HG03565 (cell line): ENCODE measurements around the gene PGS1.

Source experiments
- ATAC-seq: cut with Tn5 transposase; IDR thresholded peaks from one replicate; pipeline ENCODE4 v1.9.1; 2021; ENCODE audit warnings: mild to moderate bottlenecking, moderate library complexity; ENCODE audit not compliant: unreplicated experiment

Gene PGS1

DNA sequence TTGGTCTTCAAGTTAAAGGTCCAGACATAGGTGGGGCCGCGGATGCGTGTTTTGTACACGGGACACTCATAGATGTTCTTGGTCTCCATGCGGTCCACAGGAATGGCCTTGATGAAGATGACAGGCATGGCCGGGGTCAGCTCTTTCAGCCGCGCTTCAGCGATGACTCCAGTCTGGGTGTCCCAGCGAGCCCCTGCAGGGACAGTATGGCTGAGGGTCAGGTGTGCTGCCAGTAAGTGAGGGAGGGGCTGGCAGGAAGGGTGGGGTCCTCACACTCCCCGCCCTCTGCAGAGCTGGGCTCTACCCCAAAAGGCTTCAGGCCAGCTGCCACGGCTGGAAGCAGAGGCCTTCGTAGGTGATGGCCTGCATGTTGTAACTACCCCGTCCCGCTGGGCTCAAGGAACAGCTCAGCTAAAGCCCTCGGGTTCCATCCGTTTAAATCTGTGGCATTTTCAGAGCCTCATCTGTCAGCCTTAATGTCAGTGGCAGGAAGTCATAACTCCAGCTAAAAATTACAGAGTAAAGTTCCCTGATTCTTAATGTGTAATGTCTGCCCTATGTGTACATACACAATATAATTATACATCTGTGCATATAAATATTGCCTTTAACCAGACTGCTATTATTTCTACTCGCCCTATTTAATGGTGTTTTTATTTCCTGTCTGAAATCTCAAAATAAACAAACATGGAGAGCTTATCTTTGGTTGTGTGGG is 45.7 kb downstream of the PGS1 start:
- no peak for ATAC-seq

DNA sequence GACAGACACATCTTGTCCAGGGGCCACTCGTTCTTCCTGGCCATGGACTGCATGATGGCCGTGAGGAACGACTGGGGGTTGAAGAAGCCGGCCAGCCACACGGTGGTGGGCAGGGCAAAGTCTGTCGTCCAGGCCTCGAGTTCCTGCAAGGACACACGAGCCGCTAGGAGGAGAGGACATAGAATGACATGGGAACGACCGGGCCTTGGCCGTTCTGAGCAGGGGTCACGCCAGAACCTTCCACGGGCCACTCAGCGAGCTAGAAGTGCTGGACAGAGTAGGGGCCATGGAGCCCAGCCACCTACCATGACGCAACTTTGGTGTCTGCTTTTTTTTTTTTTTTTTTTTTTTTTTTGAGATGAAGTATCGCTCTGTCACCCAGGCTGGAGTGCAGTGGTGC is 47.0 kb downstream of the PGS1 start:
- ATAC-seq, result no peak

DNA sequence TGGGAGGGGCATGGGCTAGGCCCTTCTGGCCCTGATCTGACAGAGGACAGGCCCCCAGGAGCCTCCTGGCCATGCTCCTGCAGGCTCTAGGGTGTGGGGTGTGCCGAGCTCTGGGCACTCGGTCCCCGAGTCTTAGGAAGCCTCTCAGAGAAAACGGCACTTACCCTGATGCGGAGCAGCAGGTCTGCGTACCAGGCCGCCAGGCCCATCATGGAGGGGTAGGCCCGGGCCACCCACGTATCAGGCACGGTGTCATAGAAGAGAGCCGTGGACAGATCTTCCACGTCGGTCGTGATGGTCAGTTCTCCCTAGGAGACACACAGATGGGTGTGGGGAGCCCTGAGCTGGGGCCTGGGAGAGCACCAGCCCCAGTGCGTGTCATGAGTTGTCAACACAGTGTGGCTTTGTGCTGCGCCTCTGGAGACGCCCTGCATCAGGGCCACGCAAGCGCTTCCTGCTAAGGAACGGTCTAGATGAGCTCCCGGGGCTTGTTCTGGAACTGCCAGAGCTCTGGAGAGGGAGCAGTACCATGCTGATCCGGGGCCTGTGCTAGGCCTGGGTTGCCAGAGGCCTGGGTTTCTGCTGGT is 47.9 kb downstream of the PGS1 start:
- ATAC-seq, result no peak

DNA sequence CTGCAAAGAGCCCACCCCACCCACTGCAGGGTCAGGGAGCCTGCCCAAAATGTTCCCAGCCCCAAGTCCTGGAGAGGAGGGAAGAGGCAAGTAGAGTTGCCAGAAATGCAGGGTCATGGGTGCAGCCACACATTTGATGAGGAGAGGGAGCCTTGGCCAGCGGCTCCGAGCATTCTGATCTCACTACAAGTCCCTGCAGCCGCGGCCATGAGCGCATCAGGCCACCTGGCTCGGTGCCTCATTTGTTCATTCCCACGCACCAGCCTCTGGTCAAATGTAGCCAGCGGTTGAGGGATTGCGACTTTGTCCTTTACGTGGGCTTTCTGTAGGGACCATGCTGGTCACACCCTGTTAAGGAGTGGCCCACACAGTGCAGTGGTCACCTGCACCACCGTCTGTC is 48.7 kb downstream of the PGS1 start:
- ATAC-seq, result no peak

DNA sequence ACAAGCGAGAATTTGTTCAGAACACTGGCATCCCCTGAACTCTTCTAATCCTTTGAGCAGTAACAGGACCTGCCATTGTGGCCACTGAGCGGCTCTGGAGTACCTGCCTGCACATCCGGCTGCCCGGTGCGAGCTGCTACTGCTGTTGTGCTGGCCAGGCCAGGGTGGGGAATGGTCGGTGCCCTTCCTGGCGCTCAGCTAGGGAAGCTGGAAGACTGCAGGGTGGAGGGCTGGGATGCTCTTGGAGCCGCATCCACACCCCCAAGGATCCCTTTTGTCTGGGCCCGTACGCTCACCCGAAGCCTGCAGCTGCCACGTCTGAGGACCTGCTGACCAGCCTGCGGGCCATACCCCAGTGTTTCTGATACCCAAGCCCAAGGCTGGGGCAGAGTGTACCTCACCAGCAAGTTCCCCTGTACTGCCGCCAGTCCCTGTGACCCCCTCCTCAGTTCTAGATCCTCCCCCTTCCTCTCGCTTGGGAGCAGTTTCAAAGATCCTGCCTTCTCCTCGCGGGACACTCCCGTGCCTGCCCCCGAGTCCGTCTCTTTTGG is 49.7 kb downstream of the PGS1 start:
- ATAC-seq, result no peak

DNA sequence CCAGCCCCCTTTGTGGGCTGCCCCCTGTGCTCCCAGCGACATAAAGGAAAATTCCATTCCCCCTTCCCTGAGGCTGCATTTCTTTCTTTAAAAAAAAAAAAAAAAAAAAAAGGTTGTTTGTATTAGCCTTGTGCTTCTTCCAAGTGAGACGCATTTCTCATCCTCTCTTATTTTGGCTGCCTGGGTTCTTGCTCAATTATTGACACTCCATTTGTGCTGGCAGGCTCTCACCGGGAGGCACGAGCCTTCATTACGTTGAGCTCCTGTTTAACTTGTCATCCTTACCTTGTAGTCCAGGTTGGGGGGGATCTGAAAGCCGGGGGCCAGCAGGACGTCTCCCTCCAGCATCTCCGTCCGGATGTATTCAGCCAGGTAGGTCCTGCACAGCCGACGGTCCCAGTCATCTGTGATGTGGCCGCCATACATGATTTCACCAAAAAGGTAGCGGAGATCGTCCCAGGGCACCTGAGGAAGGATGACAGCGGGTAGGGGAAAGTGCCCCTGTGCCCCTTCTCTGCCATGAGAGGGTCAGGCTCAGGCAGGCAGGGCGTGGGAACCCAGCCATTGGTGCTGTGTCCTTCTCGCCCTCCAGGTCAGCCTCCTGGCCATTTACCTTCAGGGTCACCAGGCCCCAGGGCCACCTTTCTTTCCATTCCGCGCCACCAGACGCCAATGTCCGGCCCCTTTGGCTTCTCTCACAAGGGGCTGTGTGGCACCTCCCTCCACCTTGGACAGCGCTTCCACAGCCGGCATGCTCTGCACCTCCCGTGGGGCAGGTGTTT is 50.6 kb downstream of the PGS1 start:
- ATAC-seq, result no peak

DNA sequence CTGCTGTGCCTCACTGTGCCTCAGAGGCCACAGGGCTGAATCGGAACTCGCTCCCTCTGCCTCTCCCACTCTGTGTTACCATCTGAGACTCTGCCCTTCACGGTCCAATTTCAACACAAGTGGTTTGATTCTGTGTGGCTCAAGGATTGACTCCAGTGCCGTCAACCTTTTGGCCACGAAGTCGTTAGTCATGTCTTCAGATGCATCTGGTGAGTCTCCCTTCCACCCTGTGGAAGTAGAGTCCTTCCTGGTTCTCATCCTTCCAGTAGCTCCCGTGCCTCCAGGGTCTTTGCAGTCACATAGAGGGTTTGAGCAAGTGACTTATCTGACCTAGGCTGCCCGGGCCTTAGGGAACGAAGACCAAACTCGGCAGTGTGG is 51.2 kb downstream of the PGS1 start:
- no peak for ATAC-seq

DNA sequence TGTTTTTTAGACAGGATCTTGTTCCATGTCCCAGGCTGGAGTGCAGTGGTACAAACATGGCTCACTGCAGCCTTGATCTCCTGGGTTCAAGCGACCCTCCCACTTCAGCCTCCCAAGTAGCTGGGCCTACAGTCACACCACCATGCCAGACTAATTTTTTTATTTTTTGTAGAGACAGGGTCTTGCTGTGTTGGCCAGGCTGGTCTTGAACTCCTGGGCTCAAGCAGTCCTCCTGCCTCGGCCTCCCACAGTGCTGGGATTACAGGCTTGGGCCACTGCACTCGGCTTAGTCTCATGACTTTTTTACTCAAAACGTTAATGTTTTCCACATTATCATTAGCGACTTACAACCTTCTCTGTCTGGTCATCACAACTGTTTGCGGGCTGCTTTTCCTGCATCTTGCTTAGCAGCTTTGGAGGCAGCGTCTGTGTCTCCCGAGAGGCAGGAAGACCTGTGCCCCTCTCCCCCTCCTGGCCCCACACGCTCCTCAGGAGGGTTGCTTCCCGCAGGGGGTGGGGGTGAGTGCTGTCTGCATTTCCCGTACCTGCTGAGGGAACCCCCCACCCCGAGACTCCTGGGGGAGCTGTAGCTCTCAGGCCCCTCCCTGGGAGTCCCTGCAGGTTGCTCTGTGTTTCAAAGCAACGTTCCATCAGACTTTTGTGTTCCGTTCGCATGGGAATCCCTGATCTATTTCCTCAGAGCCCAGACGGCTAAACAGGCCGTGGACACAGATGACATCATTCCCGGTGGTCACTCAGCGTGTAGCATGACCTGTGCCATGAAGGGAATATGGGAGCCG is 52.6 kb downstream of the PGS1 start:
- ATAC-seq, result no peak

DNA sequence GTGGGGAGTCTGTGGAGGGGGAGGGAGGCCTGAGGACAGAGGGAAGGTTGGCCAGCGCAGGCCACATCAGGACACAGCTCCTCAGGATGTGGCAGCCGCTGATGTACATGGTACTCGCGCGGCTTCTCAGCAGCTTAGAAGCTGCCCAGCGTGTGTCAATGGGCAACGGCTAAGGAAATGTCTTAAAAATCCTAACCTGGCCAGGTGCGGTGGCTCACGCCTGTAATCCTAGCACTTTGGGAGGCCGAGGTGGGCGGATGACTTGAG is 53.2 kb downstream of the PGS1 start:
- no peak for ATAC-seq

DNA sequence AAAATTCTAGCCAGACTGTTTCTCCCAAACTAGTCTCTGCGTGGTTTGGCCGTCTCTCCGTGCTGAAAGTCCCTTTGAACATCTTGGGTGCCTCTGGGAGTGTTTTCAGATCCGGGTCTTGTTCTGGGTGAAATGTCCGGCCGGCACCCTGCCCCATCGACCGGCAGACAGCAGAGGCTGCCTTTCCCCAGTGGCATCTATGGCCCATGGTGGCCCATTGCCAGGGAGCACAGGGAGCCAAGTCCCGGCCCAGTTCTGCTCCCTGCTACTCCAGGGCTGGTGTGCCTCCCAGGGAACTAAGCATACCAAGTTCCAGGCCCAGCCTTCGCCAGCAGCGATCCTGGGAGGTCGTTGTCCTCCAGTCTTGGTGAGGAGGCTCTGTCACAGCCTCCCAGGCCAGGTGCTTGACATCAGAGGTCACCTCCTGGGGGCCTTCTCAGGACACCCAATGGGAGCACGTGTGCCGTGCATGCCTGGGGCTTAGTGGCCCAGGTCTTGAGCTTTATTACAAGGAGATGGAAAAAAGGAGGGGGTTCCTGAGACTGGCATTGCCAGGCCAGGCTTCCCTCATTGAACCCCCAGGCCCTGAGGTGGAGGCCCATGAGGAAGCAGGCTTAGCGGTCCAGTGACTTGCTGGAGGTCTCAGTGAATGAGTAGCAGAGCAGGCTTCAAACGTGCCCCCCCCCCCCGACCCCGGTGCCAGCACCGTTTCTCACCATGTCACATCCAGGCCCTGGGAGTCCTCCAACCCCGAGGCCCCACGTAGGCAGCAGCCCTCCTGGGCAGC is 54.0 kb downstream of the PGS1 start:
- no peak for ATAC-seq

DNA sequence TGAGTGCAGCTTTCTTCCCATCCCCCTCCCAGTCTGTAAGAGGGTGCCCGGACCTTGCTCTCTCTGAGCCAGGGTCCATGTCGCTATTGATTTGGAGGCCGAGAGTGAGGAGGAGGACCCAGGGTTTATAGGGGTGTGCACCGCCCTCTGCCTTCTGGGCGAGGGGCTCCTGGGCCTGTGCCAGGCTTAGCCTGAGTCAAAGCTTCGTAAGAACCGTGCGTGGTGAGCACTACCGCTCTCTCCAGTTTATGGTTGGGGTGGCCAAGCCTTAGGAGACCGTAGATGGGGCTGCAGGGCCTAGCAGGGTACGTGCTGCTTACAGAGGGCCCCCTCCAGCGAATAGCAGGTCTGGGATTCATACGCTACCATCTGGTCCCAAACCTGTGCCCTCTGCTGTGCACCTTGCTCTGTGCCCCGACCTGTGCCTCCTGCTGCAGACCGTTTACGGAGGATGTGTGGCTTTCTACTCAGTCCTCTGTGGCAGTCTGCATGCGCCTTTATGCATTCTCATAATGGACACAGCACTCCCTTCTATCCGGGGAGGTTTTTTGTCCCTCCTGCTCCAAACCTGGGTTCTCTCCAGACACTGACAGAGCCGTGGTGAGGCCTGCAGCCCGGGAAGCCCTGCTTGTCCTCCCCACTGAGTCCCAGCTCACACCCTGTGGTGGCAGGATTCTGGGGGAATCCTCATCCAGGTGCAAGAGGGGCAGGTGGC is 54.7 kb downstream of the PGS1 start:
- no peak for ATAC-seq

DNA sequence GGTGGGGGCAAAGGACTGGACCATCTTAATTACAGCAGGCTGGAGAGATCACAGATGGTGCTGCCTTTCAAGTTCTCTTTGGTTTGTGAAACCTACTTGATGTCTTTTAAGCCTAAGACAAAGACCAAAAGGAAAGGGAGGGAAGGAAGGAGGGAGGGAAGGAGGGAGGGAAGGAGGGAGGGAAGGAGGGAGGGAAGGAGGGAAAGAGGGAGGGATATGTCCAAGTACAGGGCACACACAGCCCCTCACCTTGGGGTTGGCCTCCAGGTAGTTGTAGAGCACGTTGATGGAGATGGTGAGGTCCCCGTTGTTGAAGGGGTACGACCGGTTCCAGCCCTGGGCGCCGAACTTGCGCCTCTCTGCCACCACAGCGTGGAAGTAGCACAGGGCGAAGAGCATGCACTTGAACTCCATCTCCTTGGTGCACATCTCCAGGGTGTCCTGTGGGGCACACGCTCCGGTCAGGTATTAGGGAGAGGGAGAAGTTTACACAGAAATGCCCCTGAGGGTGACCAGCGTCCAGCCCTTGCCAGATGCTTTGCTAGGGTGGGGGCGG is 55.4 kb downstream of the PGS1 start:
- no peak for ATAC-seq

DNA sequence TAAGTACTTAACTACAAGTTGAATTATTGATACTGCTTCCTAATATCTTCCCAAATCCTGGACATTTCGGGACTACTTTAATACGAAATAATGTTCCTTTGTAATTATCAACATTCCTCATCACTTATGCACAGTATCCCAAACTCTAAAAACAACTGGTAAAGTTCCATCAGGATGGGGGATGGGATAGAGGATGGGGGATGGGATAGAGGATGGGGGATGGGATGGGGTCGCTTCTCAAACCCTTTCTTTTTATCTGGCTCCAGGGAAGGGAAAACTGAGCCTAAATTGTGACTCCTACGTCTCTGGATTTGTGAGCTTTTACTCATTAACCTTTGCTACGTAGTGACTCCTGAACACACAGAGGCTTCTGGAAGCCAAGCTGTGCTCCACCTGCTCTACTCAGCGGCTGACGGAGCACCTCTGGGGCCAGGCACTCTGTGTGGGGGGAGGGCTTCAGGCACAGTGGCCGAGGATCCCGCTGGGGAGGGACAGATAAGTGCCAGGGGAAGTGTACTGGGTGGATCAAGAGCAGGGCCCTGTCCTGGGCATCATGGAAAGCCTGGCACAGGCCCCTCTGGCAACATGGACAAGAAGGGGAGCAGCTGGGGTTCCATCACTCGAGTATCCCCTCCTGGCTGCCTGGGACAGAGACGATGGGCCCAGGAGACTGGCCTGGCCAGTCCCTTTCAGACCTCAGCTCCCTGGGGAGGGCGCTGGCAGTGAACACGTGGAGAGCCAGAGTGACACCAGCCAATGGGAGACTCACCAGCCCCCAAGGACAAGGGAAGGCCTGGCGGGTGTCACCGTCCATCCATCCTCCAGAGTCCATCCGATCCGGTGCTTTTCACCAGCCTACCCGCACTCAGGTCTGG is 56.2 kb downstream of the PGS1 start:
- no peak for ATAC-seq

DNA sequence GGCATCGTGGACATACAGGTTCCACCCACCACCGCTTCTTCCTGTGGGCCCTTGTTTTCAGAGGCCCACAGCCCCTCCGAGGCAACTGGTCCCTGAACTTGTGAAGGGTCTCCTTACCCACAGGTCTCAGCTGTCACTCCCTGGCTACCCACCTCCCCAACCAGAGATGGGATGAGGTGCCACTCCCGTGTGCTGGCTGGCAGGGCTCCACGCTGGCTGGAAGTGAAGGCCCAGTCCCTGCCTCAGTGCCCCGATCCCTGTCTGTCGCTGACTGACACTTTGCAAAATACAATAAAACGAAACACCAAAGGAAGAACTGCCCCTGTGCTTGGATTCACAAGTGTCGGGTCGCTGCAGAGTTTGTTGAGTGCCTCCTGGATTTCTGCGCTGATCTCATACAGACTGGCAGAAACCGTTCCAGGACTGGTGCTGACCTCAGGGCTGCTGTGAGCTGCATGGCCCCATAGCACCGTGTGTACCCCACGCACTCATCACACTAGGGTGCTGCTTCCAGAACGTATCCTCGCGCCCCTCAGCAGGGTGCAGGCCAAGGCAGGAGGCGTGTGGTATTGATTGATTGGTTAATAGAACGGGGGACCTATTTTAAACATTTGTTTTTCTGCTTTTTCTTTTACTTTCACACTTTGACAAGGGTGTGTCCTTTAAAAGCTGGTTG is 57.0 kb downstream of the PGS1 start:
- no peak for ATAC-seq

DNA sequence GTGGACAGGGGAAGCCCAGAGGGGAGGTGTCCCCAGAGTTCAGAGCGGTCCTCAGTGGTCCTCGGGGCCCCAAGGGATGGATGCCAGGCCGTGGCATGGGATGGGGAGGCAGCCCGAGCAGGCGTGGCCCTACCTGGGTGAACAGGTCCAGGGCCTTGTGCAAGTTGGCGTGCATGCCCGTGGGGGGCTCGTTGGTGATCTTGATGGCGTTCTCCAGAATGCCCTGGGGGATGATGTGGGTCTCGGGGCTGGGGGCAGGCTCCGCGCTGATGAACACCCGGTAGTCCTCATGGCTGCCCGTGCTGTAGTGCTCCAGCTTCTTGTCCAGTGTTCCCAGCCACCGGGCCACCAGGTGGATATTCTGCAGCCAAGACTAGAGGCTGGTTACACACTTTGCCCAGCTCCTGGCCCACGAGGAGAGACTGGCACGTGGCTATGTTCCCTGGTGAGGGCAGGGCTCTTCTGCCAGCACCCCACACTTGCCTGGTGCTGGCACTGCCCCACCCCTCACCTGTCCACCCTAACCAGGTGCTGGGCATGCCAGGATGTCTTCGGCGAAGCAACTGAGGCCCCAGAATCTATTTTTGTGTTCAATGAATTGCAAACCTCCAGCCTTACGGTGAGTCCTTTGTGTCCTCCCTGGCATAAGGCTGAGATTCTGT is 59.2 kb downstream of the PGS1 start:
- ATAC-seq, result no peak

DNA sequence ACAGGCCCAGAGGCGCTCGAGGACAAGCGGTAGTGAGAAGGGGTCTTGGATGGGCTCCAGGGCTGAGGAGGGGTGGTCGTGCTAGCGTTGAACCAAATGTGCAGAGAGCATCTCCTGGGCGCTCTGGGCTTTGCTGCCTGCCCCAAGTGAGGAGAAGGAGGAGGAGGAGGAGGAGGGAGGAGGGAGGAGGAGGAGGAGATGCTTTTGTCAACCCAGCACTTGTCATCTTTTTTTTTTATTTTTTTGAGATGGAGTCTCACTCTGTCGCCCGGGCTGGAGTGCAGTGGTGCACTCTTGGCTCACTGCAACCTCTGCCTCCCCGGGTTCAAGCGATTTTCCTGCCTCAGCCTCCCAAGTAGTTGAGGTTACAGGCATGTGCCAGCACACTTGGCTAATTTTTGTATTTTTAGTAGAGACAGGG is 59.8 kb downstream of the PGS1 start:
- ATAC-seq, result no peak

DNA sequence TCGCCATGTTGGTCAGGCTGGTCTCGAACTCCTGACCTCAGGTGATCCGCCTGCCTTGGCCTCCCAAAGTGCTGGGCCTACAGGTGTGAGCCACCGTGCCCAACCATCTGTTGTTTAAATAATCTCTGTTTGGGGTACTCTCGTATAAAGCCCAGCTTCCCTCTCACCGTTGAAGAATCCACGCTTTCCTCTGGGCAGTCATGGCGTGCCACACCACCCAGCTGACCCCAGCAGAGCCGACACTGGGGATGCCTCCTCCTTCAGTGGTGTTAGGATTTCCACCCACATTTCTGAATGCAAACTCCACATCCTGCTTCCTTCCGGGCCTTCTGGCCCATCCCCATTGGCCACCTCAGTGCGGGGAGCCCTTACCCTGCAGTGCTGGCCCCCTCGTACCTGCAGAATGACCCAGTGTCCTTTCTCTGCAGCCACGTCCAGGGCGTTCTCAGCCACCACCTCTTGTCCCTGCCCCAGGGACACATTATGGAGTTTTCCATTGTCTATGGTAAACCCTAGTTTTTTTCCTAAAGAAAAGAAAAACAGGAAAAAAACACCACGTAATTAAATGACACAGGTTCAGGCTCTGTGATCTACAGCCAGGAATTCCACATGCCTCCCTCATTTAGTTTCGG is 60.4 kb downstream of the PGS1 start:
- no peak for ATAC-seq
